Testis (tissue), 3 donors: Measurements from ENCODE around the gene HORMAD2. TPM values are rescaled to one million over a fixed set of nuclear protein-coding genes. Genes with fewer than 3 reads are reported as not detected.
A peak's percentile ranks its signal among the peaks of the same experiment; 100 is the strongest.

Experiments used
- DNase-seq: peaks from one replicate; pipeline ENCODE4 v3.0.0-alpha.2; 2019
- H3K27ac ChIP-seq, 2 donors: fragments of 200-600 bp; sonication (generic); one replicate each; pipeline ENCODE4 v1.5.1; 2019
- H3K27me3 ChIP-seq: fragments of 200-600 bp; sonication (generic); one replicate; pipeline ENCODE4 v1.5.1; 2019
- H3K36me3 ChIP-seq: fragments of 200-600 bp; sonication (generic); one replicate; pipeline ENCODE4 v1.5.1; 2017; ENCODE audit warnings: low read depth; ENCODE audit errors: missing control alignments
- H3K4me1 ChIP-seq: fragments of 200-600 bp; sonication (generic); one replicate; pipeline ENCODE4 v1.5.1; 2019
- H3K4me3 ChIP-seq, 2 donors: fragments of 200-600 bp; sonication (generic); one replicate each; pipeline ENCODE4 v1.5.1; 2017 to 2019
- H3K9me3 ChIP-seq: fragments of 200-600 bp; sonication (generic); one replicate; pipeline ENCODE4 v1.5.1; 2017
- CTCF ChIP-seq, 3 experiments: fragments of 450-650 bp in 2 of 3; fragments of 200-600 bp in 1 of 3; sonication (generic) in 1 of 3; IDR thresholded peaks; one replicate each; pipeline ENCODE4 v1.5.1; 2016 to 2019; ENCODE audit warnings: antibody characterized with exemption in 3 of 3, mild to moderate bottlenecking in 2 of 3, moderate library complexity in 1 of 3
- POLR2A ChIP-seq: fragments of 450-650 bp; IDR thresholded peaks from one replicate; pipeline ENCODE4 v1.6.1; 2017; ENCODE audit warnings: antibody characterized with exemption, mild to moderate bottlenecking, moderate library complexity
- WGBS, 2 donors: methylation state at CpG; one replicate each; pipeline ENCODE4 v1.1.5; 2018; 5-methylcytosine and 5-hydroxymethylcytosine counted together
- intact Hi-C: fragments of 100-400 bp; cut with DNase I; formaldehyde crosslinking; loops from one replicate; pipeline ENCODE4 v1.15.1; 2023; ENCODE audit warnings: low total_unique reads
- polyA plus RNA-seq: library from polyadenylated mRNA; stranded (reverse); fragments of 350-450 nt; fragmentation: Illumina TruSeq; extraction: RNeasy Lipid Tissue Mini Kit (QIAGEN cat#74804); gene quantifications from one replicate; pipeline ENCODE4 v1.2.3, GENCODE V29; 2014; ENCODE audit warnings: low read depth, low replicate concordance; ENCODE audit not compliant: insufficient read depth
- total RNA-seq, 2 donors: library from RNA; depleted of rRNA; stranded (reverse); fragments of >200 nt; gene quantifications; one replicate each; pipeline ENCODE4 v1.2.3, GENCODE V29; 2016

Gene HORMAD2
- total and polyA plus RNA-seq, 3 donors from 2014 or later = 14.7 to 45.2 (median 24.2) TPM

GRCh38 chr22:30074994-30075393, 5.3 kb upstream of the HORMAD2 start:
- H3K4me1 ChIP-seq = no peaks in the 10 kb centered on the region
- no peaks in the 10 kb centered on the region for H3K9me3 ChIP-seq
- no peak for DNase-seq
- 91 to 93% methylated on average over 3 of the region's 3 CpGs for WGBS, 2 donors
- H3K36me3 ChIP-seq = no peaks in the 10 kb centered on the region
- H3K4me3 ChIP-seq = no peak overlapping the region
- intact Hi-C loops = no loop called here
- no peak overlapping the region for H3K27ac ChIP-seq
- H3K27me3 ChIP-seq = no peaks in the 10 kb centered on the region
- no peak for TF ChIP-seq CTCF (IDR thresholded peaks at IDR 0.05)

GRCh38 chr22:30077279-30077880, 2.9 kb upstream of the HORMAD2 start:
- H3K36me3 ChIP-seq = no peaks in the 10 kb centered on the region
- 92 to 95% methylated on average over 3 of the region's 3 CpGs for WGBS, 2 donors
- H3K27ac ChIP-seq = no peak overlapping the region
- no peaks in the 10 kb centered on the region for H3K27me3 ChIP-seq
- no peaks in the 10 kb centered on the region for H3K4me1 ChIP-seq
- TF ChIP-seq CTCF (IDR thresholded peaks at IDR 0.05) (no peak), POLR2A (no peak)
- intact Hi-C loops = no loop called here
- no peaks in the 10 kb centered on the region for H3K9me3 ChIP-seq
- no peak for DNase-seq
- H3K4me3 ChIP-seq = no peak overlapping the region

- no peaks in the 10 kb centered on the region for H3K36me3 ChIP-seq
- intact Hi-C loops = no loop called here
- DNase-seq = no peak
- no peaks in the 10 kb centered on the region for H3K9me3 ChIP-seq
- no peak overlapping the region for H3K4me3 ChIP-seq
- H3K27ac ChIP-seq = no peak overlapping the region
- H3K4me1 ChIP-seq = no peaks in the 10 kb centered on the region
- WGBS, 2 donors = 67 to 74% methylated on average over 10 of the region's 10 CpGs
- no peaks in the 10 kb centered on the region for H3K27me3 ChIP-seq
- TF ChIP-seq CTCF (IDR thresholded peaks at IDR 0.05) (no peak), POLR2A (no peak)
Observed at GRCh38 chr22:30078320-30079311, 1.6 kb upstream of the HORMAD2 start.

- Histone ChIP-seq H3K4me3 (peak overlapping the region; percentile 56 to 61), H3K4me1 (no peaks in the 10 kb centered on the region), H3K9me3 (no peaks in the 10 kb centered on the region), H3K27me3 (no peaks in the 10 kb centered on the region), H3K27ac (no peak overlapping the region), H3K36me3 (no peaks in the 10 kb centered on the region)
- DNase-seq = no peak
- intact Hi-C loops = no loop called here
- 67 to 81% methylated on average over 9 of the region's 9 CpGs for WGBS, 2 donors
- TF ChIP-seq POLR2A (no peak), CTCF (IDR thresholded peaks at IDR 0.05) (no peak)
Observed at GRCh38 chr22:30080805-30081204, 541 bp downstream of the HORMAD2 start.
